ENCODE results near the gene DIAPH2. TPM values are rescaled to one million over a fixed set of nuclear protein-coding genes. Genes with fewer than 3 reads are reported as not detected.

DIAPH2 gene
- total RNA-seq: 10 to 100 TPM; 15.2 to 23.3 TPM

GRCh38 chrX:96684339-96685209, at the start of gene DIAPH2:
Gene DIAPH2, plus strand, starts transcription at chrX:96684842.
- intact Hi-C loops (cut with DNase I): no loop called here
- ATAC-seq (peak; percentile 94), DNase-seq (peak; percentile 80 to 87 (median 84))
- Histone ChIP-seq H3K36me3 (replicated peaks in 1 of 2; ENCODE audit: insufficient read depth in 1 of 2, low read depth in 2 of 2) (no peaks in the 10 kb centered on the region), H3K27me3 (no peaks in the 10 kb centered on the region), H3K9me3 (no peaks in the 10 kb centered on the region), H3K27ac (peak within 1 kb of the TSS; percentile 4 to 75 (median 62)), H3K4me3 (peak within 1 kb of the TSS; percentile 44 to 67), H3K4me1 (peaks cover 2% of the 10 kb centered on the region)
- peak in 4 of 7 experiments; percentile 32 to 45 (median 42) for TF ChIP-seq CTCF (IDR thresholded peaks at IDR 0.05)
- TF ChIP-seq POLR2A (IDR thresholded peaks at IDR 0.05): peak; percentile 34 to 62 (median 56)
- WGBS, 2 donors: 0% methylated on average over 3 to 29 of the region's 57 CpGs

GRCh38 chrX:96650023-96650422, 34.6 kb upstream of the DIAPH2 start:
- H3K36me3 ChIP-seq (replicated peaks in 1 of 2; ENCODE audit: insufficient read depth in 1 of 2, low read depth in 2 of 2): no peaks in the 10 kb centered on the region
- H3K4me1 ChIP-seq: no peaks in the 10 kb centered on the region
- WGBS, 2 donors: 90 to 93% methylated on average over 2 of the region's 2 CpGs
- no peak overlapping the region for H3K4me3 ChIP-seq
- DNase-seq: no peak
- no peaks in the 10 kb centered on the region for H3K9me3 ChIP-seq
- intact Hi-C loops (cut with DNase I): no loop called here
- no peak for ATAC-seq
- H3K27me3 ChIP-seq: no peaks in the 10 kb centered on the region
- H3K27ac ChIP-seq: no peak overlapping the region
- no peak for TF ChIP-seq CTCF (IDR thresholded peaks at IDR 0.05)
- no peak for TF ChIP-seq POLR2A (IDR thresholded peaks at IDR 0.05)

- TF ChIP-seq POLR2A (IDR thresholded peaks at IDR 0.05) (no peak), CTCF (IDR thresholded peaks at IDR 0.05) (no peak)
- Histone ChIP-seq H3K4me1 (no peaks in the 10 kb centered on the region), H3K27ac (no peak overlapping the region), H3K4me3 (no peak overlapping the region), H3K36me3 (replicated peaks in 1 of 2; ENCODE audit: insufficient read depth in 1 of 2, low read depth in 2 of 2) (no peaks in the 10 kb centered on the region), H3K9me3 (no peaks in the 10 kb centered on the region), H3K27me3 (no peaks in the 10 kb centered on the region)
- ATAC-seq (no peak), DNase-seq (no peak)
- intact Hi-C loops (cut with DNase I): no loop called here
- WGBS, 2 donors: 0 to 70% methylated on average over 1 to 10 of the region's 20 CpGs
Measured at GRCh38 chrX:96655947-96656623, 28.6 kb upstream of the DIAPH2 start.

GRCh38 chrX:96682516-96682915, 2.1 kb upstream of the DIAPH2 start:
- no peak for DNase-seq
- Histone ChIP-seq H3K4me1 (peaks cover 2% of the 10 kb centered on the region), H3K9me3 (no peaks in the 10 kb centered on the region), H3K27me3 (no peaks in the 10 kb centered on the region), H3K4me3 (no peak overlapping the region), H3K36me3 (replicated peaks in 1 of 2; ENCODE audit: insufficient read depth in 1 of 2, low read depth in 2 of 2) (no peaks in the 10 kb centered on the region), H3K27ac (no peak overlapping the region)
- intact Hi-C loops (cut with DNase I): no loop called here
- no peak for ATAC-seq
- WGBS, 2 donors: 85 to 94% methylated on average over 4 of the region's 4 CpGs
- TF ChIP-seq CTCF (IDR thresholded peaks at IDR 0.05) (no peak), POLR2A (IDR thresholded peaks at IDR 0.05) (no peak)

All from body of pancreas (tissue), 4 donors.